Esophagus mucosa (tissue), 1 donor: ENCODE data around the gene CLCN7. TPM values are rescaled to one million over a fixed set of nuclear protein-coding genes. Genes with fewer than 3 reads are reported as not detected.

Experiments
- ATAC-seq: fragments of 200-7000 bp; cut with Tn5 transposase; one replicate; pipeline ENCODE4 v1.9.1; 2020
- total RNA-seq: library from RNA; stranded (reverse); gene quantifications from one replicate; pipeline ENCODE4 v1.2.4, GENCODE V29; 2023
- donor health status: DM: yes; HTN: yes; CAD: no.

The CLCN7 gene
- total RNA-seq, 1 donor from 2014 or later, result 18.6 TPM

DNA sequence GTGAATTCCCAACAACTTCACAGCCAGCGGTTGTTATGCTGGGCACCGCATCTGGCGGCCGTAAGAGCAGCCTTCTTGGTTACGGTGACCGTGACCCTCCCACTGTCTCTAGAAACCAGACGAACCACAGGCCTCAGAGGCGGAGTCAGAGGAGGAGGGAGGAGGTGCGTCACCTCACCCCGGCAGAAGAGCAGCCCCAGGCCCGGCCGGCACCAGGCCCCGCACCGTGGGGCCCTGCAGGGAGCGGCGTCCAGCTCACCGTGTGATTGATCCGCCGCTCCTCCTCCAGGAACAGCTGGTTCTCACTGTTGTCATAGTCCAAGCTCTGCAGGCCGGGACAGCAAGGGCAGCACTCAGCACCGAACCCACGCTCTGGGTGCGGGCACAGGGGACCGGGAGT is 13.7 kb downstream of the CLCN7 start:
- no peak for ATAC-seq

DNA sequence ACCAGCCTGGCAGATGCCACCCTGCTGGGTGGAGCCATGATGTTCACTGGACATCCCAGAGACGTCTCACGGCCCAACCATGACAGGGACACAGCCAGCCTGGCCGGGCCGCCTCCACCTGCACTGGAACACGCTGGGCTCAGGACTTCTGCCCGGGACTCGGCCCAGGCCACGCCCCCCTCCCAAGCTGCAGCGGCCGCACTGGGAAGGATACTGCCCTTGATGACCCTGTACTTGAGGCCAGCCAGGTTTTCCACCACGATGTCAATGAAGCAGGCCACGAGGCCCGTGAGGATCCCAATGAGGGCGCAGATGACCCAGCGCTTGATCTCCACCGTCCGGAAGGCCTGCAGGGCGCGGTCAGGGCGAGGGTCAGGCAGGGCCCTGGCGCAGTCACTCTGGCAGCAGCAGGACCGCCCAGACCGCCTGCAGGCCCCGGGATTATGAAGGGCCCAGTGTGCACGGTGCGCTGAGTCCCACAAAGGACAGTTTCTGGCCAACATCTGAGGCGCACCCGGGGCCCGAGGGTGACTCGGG is 14.2 kb downstream of the CLCN7 start:
- no peak for ATAC-seq

DNA sequence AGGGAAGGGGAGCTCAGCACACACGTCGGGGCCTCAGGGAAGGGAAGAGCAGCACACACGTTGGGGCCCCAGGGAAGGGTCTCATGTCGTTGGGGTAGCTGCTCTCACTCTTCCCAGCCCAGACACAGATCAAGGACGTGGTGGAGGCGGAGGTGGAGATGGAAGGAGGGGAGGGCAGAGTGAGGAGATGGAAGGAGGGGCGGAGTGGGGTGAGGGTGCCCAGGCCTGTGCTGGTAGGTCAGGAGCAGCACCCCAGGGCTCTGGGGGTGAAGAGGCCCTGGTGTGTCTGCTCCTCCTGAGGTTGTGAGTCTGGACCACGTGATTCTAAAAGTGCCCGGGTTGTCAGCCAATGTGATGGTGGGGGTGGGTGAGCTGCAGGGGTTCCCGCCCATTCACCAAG is 14.9 kb downstream of the CLCN7 start:
- ATAC-seq, result no peak

DNA sequence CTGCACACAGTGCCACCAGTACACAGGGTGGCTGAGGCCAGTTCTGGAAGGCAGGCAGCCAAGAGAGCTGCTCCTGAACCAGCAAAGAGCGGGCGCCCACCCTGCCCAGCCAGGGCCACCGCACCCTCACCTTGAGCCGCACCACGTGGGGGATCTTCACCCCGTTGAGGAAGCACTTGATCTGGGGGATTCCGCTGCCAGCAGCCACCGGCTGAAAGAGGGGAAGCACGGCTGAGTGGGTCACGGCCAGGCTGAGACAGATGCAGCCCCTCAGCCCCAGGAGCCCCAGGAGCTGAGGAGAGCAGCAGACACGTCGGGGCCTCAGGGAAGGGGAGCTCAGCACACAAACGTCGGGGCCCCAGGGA is 15.9 kb downstream of the CLCN7 start:
- peak; percentile 42 for ATAC-seq

DNA sequence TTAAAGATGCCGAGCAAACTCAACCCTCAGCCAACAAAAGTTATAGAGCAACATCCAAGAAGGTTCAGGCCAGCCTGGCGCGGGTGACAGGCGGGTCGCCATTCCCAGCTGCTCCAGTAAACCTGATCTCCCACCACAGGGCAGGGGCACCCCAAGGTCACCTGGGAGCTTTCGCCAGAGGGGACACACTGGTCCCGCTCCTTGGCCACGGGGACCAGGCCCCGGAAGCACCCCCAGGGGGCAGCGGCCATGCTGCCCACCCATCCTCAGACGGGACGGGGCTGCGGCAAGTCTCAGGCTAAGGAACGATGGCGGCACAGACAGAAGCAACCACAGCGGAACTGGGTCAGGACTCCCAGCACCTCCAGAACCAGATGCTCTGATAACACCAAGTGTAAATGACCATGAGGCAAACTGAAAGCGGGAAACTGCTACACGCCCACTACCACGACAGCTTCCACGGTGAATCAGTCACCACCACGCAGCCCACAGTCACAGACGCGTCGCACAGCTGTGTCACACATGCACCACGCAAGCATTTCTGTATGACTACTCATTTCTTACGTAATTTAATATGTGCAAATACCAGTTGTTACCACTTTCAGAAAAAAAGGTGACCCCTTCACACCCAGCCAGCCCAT is 16.4 kb downstream of the CLCN7 start:
- ATAC-seq, result no peak

DNA sequence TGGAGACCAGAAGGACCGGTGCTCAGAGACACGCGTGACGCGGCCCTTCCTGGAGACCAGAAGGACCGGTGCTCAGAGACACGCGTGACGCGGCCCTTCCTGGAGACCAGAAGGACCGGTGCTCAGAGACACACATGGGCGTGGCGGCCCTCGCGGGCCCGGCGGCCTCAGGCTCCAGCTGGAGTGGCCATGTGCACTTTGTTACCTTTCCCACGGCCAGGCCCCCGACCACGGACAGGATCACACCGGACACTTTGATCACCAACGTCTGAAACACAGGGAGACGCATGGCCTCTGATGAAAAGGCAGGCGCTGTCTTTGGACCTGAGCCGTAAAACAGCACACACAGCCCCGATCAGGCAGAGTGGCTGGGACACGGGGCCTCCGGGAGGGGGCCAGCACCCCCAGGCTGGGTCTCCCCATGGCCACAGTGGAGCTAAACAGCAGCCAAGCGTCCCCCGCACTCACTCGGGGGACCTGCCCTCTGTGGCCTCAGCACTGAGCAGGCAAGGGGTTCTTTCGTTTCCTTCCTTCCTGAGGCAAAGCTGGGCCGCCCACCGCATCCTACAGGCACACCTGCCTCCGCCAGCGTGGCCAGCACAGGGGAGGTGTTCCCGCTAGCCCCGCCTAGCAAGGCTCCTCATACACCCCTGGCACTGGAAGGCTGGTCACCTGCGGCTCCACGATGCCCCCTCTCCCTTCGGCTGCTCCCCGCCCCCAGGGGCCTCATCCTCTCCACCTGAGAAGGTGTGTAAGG is 17.2 kb downstream of the CLCN7 start:
- no peak for ATAC-seq

DNA sequence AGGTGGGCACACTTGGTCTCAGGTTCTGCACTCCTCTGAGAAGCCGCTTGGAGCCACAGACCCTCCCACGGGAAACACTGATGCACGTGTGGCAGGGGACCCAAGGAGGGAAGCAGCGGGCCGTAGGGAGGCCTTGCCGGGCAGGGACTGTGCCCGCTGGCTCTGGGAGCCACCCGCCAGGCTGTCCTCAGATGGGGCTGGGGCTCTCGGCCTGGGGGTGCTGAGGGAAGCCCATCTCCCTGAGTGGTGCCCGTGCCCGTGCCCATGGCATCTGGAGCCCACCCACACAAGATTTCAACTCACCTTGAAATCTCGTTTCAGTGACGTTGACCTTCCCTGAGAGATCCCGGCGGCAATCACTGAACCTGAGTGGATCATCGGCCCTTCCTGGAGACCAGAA is 17.9 kb downstream of the CLCN7 start:
- no peak for ATAC-seq

DNA sequence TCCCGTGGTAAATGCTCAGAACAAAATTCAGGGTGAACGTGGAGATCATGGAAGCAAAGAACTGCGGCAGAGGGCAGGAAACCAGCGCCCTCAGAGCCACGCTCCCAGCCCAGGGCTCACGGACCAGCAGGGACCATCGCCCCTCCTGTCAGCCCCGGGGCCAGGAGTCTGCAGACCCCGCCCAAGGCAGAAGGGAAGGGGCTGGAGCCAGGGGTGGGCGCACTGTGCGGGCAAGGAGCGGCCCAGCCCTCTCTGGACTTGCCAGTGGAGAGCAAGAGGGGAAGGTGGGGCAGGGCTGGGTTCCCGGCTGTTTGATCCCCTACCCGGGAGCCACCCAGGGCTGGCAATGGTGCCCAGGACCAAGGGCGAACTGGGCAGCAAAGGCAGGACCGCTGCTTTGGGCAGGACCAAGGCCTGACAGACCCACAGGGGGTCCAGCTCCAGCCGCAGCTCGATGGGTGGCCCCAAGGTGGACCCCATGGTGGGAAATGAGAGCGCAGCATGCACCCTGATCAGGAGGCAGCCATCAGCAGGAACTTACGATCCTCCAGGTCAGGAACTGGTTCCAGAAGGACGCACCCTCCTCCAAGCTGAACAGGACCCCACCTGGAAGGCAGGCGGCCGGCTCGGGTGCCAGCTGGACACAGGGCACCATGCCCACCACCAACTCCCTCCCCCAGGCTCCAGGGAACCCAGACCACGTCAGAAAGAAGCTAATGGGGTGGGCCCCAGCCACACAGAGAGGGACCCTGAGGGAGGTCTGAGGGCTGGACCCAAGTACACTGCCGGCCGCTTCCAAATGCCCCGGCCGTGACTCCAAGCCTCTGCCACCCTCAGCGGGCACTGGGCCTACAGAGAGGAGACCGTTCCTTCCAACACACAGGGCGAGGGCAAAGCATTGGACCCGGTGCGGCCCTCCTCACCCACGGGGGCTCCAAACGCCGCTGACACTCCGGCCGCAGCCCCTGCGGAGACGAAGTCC is 19.3 kb downstream of the CLCN7 start:
- ATAC-seq, result no peak

DNA sequence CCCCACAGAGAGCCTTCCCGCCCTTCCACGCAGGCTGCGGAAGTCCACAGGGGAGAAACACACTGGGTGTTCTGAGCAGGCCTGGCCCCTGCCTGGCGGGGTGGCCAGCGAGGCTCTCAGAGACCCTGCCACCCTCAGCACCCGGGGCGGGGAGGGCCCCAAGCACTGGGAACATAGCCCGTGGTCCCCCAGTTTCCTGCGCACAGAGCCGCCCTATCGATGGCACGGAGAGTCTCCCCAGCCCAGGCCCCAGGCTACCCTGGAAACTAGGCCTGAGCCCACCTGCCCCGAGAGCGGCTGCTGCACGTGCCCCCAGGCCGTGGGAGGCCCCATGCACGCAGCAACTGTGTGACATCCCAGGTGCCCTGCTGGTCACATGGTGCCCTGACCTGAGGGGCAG is 20.3 kb downstream of the CLCN7 start:
- ATAC-seq, result no peak

DNA sequence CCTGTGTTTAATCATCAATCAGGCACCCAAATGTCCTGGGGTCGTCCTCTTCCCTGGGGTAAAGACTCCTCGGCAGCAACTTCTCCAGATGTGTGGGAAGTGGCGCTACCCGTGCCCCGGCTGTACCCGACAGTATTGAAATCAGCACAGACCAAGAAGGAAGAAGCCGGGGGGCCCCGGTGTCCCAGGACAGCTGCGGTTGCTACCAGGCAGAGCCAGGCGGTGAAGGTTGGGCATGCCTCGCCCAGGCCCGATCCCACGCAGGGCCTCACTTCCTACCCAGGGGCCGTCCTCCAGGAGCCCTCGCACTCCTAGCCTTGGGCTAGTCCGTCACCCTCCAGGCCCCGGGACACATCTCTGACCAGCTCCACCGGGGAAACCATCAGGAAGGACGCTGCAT is 21.5 kb downstream of the CLCN7 start:
- no peak for ATAC-seq

DNA sequence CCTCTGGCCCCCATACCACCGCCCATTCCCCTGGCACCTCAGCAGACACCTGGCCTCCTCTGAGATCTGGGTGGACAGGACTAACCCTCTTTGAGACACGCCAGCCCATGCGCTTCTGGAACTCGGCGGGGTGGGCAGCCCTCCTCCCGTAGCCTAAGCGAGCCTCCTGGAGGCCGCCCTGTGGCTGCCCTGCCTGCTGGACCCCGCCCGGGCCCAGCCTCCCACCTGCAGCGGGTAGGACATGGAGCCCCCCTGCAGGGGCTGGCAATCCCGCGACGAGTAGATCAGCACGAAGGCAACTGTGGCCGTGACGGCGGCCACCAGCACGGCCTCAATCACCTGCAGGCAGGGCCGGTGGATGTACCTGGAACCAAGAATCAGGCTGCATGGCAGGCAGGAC is 22.3 kb downstream of the CLCN7 start:
- ATAC-seq, result no peak

DNA sequence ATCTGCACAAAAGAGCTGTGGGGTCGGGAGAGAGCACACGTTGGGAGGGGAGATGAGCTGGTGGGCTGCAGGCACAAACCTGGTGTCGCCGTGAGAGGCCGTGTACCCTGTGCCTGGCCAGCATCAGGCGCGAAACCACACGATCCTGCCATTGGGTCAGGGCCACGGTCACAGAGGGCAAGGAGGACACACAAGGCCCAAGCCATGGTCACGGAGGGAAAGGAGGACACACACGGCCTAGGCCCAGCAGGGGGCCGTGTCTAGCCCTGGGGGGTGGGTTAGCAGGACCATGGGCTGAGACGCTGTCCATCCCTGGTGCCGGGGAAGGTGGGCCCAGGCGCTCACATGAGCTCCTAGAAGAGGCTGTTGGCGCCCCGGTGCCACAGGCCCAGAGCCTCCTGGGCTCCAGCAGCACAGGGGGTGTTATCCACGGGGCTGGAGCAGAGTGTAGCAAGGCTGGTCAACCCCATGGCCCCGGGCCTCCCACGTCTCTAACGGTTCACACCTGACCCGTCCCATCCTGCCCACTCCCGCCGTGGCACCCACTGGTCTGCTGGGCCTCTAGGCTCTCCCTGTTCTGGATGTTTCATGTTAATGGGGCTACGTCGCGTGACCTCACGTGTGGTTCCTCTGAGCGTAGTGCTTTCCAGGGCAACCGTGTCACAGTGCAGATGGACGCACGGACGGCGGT is 23.0 kb downstream of the CLCN7 start:
- no peak for ATAC-seq

DNA sequence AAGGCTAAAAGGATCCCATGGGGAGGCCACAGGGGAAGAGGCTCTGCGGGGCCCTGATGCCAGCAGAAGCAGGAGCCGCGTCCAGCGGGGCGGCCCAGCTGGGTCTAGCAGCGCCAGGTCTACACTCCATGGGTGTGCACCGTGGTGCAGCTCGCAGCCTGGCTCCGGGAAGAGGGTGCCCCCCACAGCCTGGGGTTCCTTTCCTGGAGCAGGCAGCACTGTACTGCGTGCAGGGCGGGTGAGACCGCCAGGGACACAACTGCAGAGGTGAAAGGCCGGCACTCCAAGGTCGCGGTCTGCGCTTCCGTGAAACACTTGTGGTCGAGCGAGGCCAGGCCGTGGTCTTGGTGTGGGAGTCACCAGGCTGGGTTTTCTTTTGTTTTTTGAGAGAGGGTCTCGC is 24.0 kb downstream of the CLCN7 start:
- no peak for ATAC-seq

DNA sequence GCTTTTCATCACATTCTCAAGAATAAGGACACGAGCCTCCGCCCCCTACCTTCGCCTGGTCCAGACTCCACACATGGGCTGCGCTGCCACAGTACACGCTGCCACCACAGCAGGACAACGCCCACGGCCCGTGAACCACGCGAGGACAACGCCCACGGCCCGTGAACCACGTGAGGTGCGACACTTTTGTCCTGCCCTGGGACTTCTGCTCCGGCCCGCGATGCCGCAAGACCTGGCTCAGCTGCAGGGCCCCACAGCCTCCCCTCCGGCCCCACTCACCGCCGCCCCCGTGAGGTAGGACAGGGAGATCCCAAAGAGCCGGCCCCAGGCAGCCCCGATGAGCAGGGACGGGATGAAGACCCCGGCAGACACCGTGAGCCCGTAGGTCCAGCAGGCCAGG is 24.6 kb downstream of the CLCN7 start:
- ATAC-seq, result no peak

DNA sequence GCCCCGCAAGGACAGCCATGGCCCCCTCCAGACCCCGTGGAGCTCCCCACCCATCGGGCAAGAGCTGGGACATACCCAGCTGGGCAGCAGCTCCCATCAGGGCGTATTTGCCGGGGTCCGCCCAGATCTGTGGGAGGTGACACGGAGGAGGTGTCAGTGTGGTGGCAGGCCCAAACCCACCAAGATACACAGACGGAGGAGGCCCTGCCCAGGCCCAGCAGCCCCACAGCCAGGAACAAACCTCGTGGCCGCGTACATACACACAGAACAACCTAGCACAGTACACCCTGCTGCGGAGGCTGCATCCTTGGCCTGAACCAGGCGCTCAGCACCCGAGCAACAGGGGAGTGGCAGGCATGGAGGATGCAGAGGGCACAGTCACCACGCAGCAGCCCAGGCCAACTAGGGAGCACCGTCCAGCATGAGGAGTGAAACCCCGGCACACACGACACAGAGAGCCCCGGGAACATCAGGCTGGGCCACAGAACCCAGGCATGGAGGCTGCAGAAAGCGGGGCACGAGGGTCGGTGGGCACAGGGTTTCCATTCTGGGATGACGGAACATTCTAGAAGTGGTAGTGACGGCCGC is 25.5 kb downstream of the CLCN7 start:
- no peak for ATAC-seq

DNA sequence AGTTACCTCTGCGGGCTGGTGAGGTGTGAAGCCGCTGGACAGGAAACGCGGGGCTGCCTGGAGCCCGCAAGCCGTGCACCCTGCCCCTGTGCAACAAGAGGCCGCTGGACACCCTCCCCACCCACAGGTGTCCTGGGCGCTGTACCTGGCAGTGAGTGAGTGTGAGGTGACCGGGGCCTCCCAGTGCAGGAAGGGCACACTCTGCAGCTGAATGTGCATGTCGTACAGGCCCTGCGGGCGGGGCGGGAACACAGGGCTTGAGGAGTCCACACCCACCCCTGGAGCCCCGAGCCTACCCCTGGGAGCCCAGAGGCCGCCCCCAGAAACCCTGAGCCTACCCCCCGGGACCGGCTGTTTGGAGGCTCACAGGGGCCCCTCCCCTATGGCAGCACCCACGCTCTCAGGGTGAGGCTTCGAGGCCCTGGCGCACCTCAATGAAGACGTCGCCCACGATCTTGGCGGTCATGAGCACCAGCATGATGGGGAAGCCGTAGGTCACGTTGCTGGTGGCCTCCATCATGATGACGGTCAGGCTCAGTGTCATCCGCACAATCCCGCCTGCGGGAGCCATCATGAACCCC is 26.2 kb downstream of the CLCN7 start:
- no peak for ATAC-seq

DNA sequence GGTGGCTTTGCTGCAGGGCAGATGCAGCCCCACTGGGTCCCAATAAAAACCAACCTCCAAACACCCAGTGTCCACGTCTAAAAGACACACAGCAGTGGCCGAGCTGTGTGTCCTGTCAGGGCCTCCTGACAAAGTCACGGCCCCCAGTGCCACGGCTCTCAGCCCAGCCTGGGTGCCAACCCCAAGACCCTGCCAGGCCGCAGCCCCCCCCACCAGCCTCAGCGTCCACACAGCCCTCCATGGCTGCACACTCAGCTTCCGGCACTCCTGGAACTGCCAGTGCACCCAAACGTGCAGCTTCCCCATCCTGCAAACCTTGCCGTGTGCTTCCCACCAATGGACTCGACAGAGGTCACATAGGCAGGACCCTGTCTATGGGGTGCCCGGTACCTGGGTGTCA is 26.9 kb downstream of the CLCN7 start:
- no peak for ATAC-seq

DNA sequence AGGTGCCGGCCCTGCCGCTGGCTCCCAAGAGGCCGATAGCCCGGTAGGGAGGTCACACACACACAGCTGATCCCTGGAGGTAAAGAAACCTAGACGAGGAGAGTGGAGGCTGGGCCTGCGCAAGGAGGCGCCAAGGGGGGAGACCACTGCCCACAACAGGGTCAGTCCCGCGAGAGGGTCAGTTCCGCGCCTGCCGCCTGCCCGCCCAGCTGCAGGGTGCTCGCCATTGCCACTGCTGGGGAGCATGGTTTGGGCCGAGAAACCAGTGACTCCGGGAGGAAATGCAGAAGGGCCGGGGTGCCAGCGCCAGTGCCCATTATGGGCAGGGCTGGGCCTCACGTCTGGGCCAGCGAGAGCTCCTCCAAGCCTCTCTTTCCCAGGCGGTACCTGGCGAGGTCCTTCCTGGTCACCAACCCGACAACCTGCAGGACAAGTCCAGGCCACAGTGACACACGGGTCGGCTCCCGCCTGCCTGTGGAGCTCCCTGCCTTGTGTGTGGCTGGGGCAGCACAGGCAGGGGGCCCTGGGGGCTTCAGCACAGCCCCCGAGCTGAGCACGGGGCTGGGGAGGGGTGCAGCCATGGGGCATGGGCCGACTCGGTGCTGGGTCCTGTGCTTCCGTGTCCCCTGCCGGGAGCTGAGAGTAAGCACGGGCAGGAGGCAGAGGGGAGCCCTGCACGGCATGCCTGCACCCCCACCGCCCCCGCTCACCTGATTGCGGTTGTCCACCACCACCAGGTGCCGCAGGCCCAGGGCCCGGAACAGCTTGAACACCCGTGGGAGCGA is 28.3 kb downstream of the CLCN7 start:
- ATAC-seq, result no peak

DNA sequence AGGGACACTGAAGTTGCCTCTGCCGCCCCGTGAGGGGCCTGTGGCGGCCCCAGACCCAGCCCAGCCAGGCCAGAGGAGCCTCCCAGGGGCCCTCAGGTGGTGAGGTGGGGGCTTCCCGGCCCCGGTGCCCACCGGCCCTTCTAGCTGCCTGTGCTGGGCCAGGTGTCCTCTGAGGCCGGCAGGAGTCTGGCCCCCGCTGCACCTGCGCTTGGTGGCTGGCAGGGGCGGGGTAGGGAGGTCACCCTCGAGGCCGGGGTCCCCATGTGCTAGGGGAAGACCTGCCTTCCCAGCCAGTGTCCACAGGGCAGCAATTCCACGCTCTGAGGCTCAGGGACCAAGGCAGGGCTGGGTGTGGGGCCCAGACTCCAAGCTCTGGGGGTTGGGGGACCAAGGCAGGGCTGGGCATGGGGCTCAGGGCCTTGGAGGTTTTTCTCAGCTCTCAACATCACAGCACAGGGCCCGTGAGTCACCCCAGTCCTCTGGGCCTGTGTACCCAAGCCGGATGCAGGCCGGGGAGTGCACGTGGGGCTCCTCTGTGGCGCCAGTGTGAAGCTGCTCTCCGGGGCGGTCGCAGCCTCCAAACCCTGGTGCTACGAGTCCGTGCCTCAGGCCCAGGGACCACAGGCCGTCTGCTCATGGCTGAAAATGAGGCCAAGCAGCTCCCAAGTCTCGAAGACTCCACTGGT is 29.2 kb downstream of the CLCN7 start:
- ATAC-seq, result no peak
